ENCODE data around the gene CHIT1.

DNA sequence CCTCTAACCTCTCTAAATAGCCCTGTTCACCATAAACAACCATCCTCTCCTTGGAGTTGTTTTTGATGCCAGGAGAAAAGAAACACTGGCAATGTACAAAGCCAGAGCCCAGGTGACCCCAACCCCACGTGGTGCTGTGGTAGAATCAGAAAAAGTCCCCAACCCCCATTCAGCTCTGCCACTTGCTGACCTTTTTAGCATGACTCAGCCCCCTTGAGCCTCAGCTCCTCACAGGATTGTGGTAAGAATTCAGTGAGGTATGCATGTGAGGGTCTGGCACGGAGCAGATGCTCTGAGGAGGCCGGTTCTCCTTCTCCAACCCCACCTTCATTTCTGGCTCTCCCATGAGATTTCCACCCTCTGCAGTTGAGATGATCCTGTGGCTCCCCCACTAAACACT, 31.8 kb downstream of the CHIT1 start:
- TF ChIP-seq HDAC6 (IDR thresholded peaks at IDR 0.05; ENCODE audit: low read depth, low read length), result no peak
- no peak for TF ChIP-seq CHD2 (IDR thresholded peaks at IDR 0.05; ENCODE audit: low read length)
- TF ChIP-seq TAF1 (IDR thresholded peaks at IDR 0.05; ENCODE audit: low read depth, low read length), result no peak
- no peak for TF ChIP-seq POLR2AphosphoS5 (IDR thresholded peaks at IDR 0.05; ENCODE audit: low read depth, low read length)

All from H1 (cell line).